Colonic mucosa (tissue), 4 donors: ENCODE data around the gene SPC24. TPM values are rescaled to one million over a fixed set of nuclear protein-coding genes. Genes with fewer than 3 reads are reported as not detected.
"Not testable (repeated sequence)": the region's sequence is repeated elsewhere in the genome, so short reads cannot be mapped to it uniquely, and the experiment has no call there.

Experiments used
- DNase-seq: peaks from one replicate; pipeline ENCODE4 v3.0.0-alpha.2; 2020
- H3K27ac ChIP-seq: fragments of 200-600 bp; one replicate; pipeline ENCODE4 v1.8.0; 2021
- H3K27me3 ChIP-seq: fragments of 200-600 bp; one replicate; pipeline ENCODE4 v1.8.0; 2021
- H3K36me3 ChIP-seq: fragments of 200-600 bp; one replicate; pipeline ENCODE4 v1.8.0; 2021
- H3K4me1 ChIP-seq: fragments of 200-600 bp; one replicate; pipeline ENCODE4 v1.8.0; 2021; ENCODE audit warnings: mild to moderate bottlenecking
- H3K4me3 ChIP-seq: fragments of 200-600 bp; one replicate; pipeline ENCODE4 v1.8.0; 2021
- H3K9ac ChIP-seq, 2 donors: one replicate each; pipeline ENCODE4 v1.7.0; 2013; ENCODE audit warnings: control low read depth in 2 of 2, low read depth in 2 of 2, low read length in 2 of 2
- H3K9me3 ChIP-seq: fragments of 200-600 bp; one replicate; pipeline ENCODE4 v1.8.0; 2021
- intact Hi-C: fragments of 100-400 bp; cut with DNase I; formaldehyde crosslinking; loops from one replicate; pipeline ENCODE4 v1.14.1; 2022
- total RNA-seq, 2 donors: library from RNA; stranded (reverse); fragmentation: NEBNext Ultra II Directional in 1 of 2; extraction: Animal tissue kit (Norgen Biotek cat#: 25700) in 1 of 2; gene quantifications; one replicate each; pipeline ENCODE4 v1.2.1, GENCODE V29; 2021
- TF ChIP-seq, protein P1 (sequence below): fragments of 200-600 bp; IDR thresholded peaks from one replicate; pipeline ENCODE4 v1.8.0; 2022; ENCODE audit warnings: antibody characterized with exemption, mild to moderate bottlenecking
- donor health status: healthy.
- donor health status: DM: no; HTN: no; CAD: no.
- donor health status: DM: no; HTN: no; CAD: no.

The SPC24 gene
- total RNA-seq, 2 donors from 2014 or later = 9.4 to 47.6 TPM

DNA sequence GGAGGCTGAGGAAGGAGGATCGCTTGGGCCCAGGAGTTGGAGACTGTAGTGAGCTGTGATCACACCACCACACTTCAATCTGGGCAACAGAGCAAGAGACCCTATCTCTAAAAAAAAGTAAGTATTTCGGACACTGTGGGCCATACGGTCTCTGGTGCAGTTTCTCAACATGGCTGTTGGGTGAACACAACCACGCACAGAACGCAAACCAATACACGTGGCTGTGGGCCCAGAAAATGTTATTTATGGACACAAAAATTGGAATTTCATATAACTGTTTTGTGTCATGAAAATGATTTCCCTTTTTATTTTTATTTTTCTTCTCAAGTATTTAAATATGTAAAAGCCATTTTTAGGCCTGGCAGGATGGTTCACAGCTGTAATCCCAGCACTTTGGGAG lies 46.8 kb downstream of the SPC24 start:
- no peak overlapping the region for H3K9ac ChIP-seq
- H3K9me3 ChIP-seq = no peaks in the 10 kb centered on the region
- H3K4me3 ChIP-seq = no peak overlapping the region
- no peak for DNase-seq
- H3K27ac ChIP-seq = no peak overlapping the region
- no peaks in the 10 kb centered on the region for H3K27me3 ChIP-seq
- H3K36me3 ChIP-seq = peaks cover 78% of the 10 kb centered on the region
- H3K4me1 ChIP-seq = no peaks in the 10 kb centered on the region
- intact Hi-C loops = no loop called here
- TF ChIP-seq, protein P1, sequence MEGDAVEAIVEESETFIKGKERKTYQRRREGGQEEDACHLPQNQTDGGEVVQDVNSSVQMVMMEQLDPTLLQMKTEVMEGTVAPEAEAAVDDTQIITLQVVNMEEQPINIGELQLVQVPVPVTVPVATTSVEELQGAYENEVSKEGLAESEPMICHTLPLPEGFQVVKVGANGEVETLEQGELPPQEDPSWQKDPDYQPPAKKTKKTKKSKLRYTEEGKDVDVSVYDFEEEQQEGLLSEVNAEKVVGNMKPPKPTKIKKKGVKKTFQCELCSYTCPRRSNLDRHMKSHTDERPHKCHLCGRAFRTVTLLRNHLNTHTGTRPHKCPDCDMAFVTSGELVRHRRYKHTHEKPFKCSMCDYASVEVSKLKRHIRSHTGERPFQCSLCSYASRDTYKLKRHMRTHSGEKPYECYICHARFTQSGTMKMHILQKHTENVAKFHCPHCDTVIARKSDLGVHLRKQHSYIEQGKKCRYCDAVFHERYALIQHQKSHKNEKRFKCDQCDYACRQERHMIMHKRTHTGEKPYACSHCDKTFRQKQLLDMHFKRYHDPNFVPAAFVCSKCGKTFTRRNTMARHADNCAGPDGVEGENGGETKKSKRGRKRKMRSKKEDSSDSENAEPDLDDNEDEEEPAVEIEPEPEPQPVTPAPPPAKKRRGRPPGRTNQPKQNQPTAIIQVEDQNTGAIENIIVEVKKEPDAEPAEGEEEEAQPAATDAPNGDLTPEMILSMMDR = no peak

DNA sequence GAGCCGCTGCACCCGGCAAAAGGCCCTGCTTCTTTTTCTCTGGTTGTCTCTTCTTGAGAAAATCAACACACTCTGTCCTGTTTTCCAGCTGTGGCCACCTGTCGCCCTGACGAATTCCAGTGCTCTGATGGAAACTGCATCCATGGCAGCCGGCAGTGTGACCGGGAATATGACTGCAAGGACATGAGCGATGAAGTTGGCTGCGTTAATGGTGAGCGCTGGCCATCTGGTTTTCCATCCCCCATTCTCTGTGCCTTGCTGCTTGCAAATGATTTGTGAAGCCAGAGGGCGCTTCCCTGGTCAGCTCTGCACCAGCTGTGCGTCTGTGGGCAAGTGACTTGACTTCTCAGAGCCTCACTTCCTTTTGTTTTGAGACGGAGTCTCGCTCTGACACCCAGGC lies 49.1 kb downstream of the SPC24 start:
- intact Hi-C loops = no loop called here
- TF ChIP-seq, protein P1 = no peak
- no peaks in the 10 kb centered on the region for H3K9me3 ChIP-seq
- H3K4me3 ChIP-seq = no peak overlapping the region
- no peak overlapping the region for H3K9ac ChIP-seq
- H3K36me3 ChIP-seq = peaks cover 81% of the 10 kb centered on the region
- no peak for DNase-seq
- H3K27ac ChIP-seq = no peak overlapping the region
- H3K4me1 ChIP-seq = no peaks in the 10 kb centered on the region
- no peaks in the 10 kb centered on the region for H3K27me3 ChIP-seq

DNA sequence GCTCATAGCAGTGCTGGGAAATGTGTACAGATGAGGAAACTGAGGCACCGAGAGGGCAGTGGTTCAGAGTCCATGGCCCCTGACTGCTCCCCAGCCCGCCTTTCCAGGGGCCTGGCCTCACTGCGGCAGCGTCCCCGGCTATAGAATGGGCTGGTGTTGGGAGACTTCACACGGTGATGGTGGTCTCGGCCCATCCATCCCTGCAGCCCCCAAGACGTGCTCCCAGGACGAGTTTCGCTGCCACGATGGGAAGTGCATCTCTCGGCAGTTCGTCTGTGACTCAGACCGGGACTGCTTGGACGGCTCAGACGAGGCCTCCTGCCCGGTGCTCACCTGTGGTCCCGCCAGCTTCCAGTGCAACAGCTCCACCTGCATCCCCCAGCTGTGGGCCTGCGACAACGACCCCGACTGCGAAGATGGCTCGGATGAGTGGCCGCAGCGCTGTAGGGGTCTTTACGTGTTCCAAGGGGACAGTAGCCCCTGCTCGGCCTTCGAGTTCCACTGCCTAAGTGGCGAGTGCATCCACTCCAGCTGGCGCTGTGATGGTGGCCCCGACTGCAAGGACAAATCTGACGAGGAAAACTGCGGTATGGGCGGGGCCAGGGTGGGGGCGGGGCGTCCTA lies 50.5 kb downstream of the SPC24 start:
- TF ChIP-seq, protein P1 = no peak
- Histone ChIP-seq H3K9me3 (no peaks in the 10 kb centered on the region), H3K27ac (no peak overlapping the region), H3K4me3 (no peak overlapping the region), H3K9ac (no peak overlapping the region), H3K27me3 (no peaks in the 10 kb centered on the region), H3K36me3 (peaks cover 75% of the 10 kb centered on the region), H3K4me1 (no peaks in the 10 kb centered on the region)
- no peak for DNase-seq
- intact Hi-C loops = no loop called here

DNA sequence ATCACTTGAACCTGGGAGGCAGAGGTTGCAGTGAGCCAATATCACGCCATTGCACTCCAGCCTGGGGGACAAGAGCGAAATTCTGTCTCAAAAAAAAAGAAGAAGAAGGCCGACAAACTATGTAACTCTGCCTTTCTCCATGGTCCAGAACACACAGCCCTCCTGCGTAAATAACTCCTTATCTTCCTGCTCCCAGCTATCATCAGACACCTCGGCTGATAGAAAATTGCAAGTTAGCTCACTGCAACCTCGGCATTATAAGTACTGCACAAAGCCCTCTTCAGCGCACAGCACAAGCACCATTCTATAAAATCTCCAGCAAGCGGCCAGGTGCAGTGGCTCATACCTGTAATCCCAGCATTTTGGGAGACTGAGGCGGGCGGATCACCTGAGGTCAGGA lies 51.9 kb downstream of the SPC24 start:
- H3K27ac ChIP-seq, intact Hi-C loops, H3K4me3 ChIP-seq, H3K9me3 ChIP-seq, DNase-seq, H3K9ac ChIP-seq, H3K27me3 ChIP-seq, H3K4me1 ChIP-seq: not testable (repeated sequence)
- H3K36me3 ChIP-seq = peaks cover 62% of the 10 kb centered on the region

GRCh38 chr19:11102944-11103343 lies 52.6 kb downstream of the SPC24 start:
- intact Hi-C loops = no loop called here
- peaks cover 63% of the 10 kb centered on the region for H3K36me3 ChIP-seq
- H3K27me3 ChIP-seq = no peaks in the 10 kb centered on the region
- no peak for DNase-seq
- H3K9ac ChIP-seq = no peak overlapping the region
- H3K4me1 ChIP-seq = no peaks in the 10 kb centered on the region
- TF ChIP-seq, protein P1 = no peak
- no peaks in the 10 kb centered on the region for H3K9me3 ChIP-seq
- H3K27ac ChIP-seq = no peak overlapping the region
- no peak overlapping the region for H3K4me3 ChIP-seq

GRCh38 chr19:11101057-11101456 lies 54.5 kb downstream of the SPC24 start:
- H3K27ac ChIP-seq = no peak overlapping the region
- no peaks in the 10 kb centered on the region for H3K27me3 ChIP-seq
- TF ChIP-seq, protein P1 = no peak
- H3K9ac ChIP-seq = no peak overlapping the region
- intact Hi-C loops = no loop called here
- no peaks in the 10 kb centered on the region for H3K4me1 ChIP-seq
- peaks cover 47% of the 10 kb centered on the region for H3K36me3 ChIP-seq
- H3K4me3 ChIP-seq = no peak overlapping the region
- H3K9me3 ChIP-seq = no peaks in the 10 kb centered on the region
- no peak for DNase-seq
